ENCODE measurements around the gene KLRG1.

Gene KLRG1

DNA sequence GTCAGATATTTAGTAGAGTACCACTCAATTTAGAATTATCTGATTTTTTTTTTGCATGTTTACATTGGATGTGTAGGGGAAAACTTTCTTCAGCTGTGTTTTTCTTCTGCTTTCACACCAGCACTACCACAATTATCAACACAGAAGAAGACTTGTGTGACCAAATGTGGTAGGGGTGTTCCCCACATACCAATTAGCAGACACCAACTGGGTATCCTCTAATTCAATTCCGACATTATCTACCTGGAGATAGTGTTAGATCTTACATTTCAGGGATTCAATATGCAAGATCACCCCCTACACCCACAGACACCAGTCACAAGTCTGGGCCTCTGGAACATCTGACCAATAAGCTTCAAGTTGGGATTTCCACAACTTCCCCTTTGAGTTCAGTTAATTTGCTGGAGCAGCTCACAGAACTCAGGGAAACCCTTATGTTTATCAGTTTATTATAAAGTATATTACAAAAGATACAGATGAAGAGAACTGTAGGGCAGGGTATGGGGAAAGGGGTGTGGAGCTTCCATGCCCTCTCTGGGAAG, 4.1 kb upstream of the KLRG1 start:
- TF ChIP-seq, protein P1, sequence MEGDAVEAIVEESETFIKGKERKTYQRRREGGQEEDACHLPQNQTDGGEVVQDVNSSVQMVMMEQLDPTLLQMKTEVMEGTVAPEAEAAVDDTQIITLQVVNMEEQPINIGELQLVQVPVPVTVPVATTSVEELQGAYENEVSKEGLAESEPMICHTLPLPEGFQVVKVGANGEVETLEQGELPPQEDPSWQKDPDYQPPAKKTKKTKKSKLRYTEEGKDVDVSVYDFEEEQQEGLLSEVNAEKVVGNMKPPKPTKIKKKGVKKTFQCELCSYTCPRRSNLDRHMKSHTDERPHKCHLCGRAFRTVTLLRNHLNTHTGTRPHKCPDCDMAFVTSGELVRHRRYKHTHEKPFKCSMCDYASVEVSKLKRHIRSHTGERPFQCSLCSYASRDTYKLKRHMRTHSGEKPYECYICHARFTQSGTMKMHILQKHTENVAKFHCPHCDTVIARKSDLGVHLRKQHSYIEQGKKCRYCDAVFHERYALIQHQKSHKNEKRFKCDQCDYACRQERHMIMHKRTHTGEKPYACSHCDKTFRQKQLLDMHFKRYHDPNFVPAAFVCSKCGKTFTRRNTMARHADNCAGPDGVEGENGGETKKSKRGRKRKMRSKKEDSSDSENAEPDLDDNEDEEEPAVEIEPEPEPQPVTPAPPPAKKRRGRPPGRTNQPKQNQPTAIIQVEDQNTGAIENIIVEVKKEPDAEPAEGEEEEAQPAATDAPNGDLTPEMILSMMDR (IDR thresholded peaks at IDR 0.05; ENCODE audit: extremely low read depth, missing control alignments), result no peak

DNA sequence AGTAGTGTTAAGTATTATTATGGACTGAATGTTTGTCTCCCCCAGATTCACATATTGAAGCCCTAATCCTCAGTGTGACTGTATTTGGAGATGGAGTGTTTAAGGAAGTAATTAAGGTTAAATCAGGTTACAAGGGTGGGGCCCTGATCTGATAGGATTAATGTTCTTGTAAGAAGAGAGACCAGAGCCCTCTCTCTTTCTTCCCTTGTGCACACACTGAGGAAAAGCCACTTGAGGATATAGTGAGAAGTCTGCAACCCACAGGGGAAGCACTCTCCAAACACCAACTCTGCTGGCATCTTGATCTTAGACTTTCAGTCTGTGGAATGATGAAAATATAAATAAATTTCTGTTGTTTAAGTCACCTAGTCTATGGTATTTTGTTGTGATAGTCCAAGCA, 2.2 kb upstream of the KLRG1 start:
- TF ChIP-seq, protein P1 (IDR thresholded peaks at IDR 0.05; ENCODE audit: extremely low read depth, missing control alignments), result no peak
- no peak for DNase-seq (ENCODE audit: low spot score)

More for the DNA sequence above, 4.1 kb upstream of the KLRG1 start:
- DNase-seq (ENCODE audit: low spot score), result no peak

DNA sequence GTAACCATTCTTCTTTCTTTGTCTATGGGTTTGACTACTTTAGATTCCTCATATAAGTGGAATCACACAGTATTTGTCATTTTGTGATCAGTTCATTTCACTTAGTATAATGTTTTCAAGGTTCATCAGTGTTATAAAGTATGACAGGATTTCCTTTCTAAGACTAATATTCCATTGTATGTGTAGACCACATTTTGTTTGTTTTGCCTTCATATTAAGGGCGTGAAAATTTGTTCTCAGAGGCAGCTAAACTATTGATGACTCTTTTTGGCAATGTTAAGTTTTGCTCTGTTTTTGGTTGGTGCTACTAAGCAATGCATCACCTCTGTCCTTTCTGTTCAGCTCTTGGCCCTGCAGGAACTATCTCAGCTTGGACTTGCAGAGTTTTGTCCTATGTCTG, 1.7 kb upstream of the KLRG1 start:
- DNase-seq (ENCODE audit: low spot score), result no peak
- TF ChIP-seq, protein P1 (IDR thresholded peaks at IDR 0.05; ENCODE audit: extremely low read depth, missing control alignments), result no peak

DNA sequence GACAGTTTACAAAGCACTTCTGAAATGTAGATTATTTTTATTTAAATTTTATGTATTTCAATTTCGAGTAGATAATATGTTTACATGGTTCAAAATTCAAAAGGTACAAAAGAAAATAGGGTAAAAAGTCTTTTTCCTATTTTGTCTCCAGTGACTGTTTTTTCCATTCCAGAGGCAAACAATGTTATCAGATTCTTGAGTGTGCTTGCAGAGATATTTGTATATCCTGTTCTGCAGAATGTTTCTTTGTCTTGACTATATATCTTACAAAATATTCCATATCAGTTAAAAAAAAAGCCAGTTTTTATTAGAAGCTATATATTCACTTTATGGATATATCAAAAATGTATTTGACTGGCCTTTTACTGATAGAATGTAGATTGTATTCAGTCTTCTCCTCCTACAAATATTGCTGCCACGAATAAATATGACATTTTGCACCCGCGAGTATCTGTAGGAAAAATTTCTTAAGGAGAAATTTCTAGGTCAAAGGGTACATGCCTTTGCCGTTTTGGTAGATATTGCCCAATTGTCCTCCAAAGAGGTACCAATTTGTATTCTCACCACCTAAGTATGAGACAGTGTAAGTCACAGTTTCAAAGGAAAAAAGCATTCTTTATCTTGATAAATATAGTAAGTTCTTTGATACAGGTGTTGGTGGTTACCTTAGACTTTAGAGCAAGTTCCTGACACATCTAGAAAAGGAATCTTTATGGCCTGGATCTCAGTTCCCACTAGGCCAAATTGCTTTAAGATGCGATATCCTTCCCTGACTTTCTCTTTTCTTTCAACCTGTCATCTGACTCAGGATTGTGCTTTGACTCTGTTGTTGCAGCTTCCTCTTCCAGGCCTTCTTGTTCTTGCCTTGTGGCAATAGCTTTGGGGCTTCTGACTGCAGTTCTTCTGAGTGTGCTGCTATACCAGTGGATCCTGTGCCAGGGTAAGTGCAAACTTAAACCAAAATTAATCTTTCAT, 2.3 kb downstream of the KLRG1 start:
- TF ChIP-seq, protein P1 (IDR thresholded peaks at IDR 0.05; ENCODE audit: extremely low read depth, missing control alignments), result no peak
- DNase-seq (ENCODE audit: low spot score), result no peak

DNA sequence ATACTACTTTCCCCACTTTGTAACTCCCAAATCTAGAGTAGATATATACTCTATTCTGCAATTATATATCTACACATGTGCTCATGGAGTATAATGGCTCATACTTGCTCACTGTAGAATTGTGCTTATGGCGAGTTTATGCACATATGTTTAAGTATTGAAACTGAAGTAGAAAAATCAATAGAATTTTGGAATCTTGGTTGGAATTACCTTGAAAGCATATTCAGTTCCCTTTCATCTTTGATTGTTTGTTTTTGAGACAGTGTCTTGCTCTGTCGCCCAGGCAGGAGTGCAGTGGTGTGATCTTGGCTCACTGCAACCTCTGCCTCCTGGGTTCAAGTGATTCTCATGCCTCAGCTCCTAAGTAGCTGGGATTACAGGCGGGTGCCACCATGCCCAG, 4.5 kb downstream of the KLRG1 start:
- no peak for DNase-seq (ENCODE audit: low spot score)
- TF ChIP-seq, protein P1 (IDR thresholded peaks at IDR 0.05; ENCODE audit: extremely low read depth, missing control alignments), result no peak

DNA sequence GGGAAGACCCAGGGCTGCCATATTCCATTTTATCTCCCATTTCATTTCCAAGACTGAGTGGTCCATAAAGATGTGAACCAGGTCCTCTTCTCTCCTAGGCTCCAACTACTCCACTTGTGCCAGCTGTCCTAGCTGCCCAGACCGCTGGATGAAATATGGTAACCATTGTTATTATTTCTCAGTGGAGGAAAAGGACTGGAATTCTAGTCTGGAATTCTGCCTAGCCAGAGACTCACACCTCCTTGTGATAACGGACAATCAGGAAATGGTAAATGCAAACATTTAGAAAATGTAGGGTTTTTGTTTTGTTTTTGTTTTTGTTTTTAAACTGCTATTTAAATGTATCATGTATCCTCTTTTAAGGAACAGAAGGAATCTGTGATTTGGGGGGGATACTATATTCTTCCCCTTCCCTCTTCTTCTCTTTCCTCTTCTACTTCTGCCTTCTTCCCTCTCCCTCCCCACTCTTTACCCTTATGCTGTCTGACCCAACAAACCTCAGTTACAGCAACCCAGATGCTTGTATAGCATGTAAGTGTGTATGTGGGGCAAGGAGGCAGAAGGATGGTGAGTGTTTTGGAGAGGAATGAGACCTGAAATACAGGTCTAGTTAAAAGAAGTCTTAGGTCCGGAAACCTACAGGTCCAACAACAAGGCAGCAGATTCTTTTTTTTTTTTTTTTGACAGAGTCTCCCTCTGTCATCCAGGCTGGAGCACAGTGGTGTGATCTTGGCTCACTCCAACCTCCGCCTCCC, 5.9 kb downstream of the KLRG1 start:
- TF ChIP-seq, protein P1 (IDR thresholded peaks at IDR 0.05; ENCODE audit: extremely low read depth, missing control alignments), result no peak
- no peak for DNase-seq (ENCODE audit: low spot score)

Measured in GM20000 (cell line).